ENCODE measurements around the gene SNX10. TPM values are rescaled to one million over a fixed set of nuclear protein-coding genes. Genes with fewer than 3 reads are reported as not detected.

SNX10 gene
- total RNA-seq, 3 donors from 2014 or later (not counting 1 experiment from before 2014, with no cell fraction given) = 17.2 to 26.8 (median 21.3) TPM

DNA sequence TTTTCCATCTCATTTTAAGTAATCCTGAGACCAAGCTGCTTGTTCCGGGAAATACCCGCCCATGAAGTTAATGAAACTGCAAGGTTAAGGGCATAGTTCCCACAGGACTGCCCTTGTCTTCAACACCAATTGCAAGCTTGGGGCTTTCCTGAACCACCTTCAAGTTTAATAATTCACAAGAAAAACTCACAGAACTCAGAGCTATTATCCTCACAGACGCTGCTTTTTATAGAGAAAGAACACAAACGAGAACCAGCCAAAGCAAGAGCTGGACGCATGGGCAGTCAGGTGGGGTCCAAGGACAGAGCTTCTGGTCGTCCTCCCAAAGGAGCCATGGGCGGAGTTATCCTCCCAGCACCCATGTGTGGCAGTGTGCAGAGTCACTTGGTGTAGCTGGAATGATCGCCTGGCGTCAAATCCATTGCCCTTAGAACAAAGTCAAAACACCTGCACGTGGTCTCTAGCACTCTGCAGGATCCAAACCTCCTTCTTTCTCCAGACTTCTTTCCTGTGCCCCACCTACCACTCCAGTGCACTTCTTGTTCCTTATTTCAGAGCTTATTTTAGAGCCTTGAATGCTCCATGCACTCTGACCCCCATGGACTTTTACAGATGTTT lies 56.7 kb downstream of the SNX10 start:
- no peak overlapping the region for H3K4me3 Mint-ChIP-seq
- H3K36me3 ChIP-seq (ENCODE audit: control insufficient read depth, insufficient read depth, low read length) = peaks cover 35% of the 10 kb centered on the region
- whole genome bisulfite sequencing (ENCODE audit: insufficient coverage) = 90% methylated on average over 10 of the region's 10 CpGs
- H3K36me3 Mint-ChIP-seq = no peaks in the 10 kb centered on the region
- peaks cover 15 to 18% of the 10 kb centered on the region in 2 donors for H3K4me1 Mint-ChIP-seq
- H3K27ac ChIP-seq (ENCODE audit: low read length) = no peak overlapping the region
- no peaks in the 10 kb centered on the region for H3K9me3 Mint-ChIP-seq
- intact Hi-C loops (cut with micrococcal nuclease) = no loop called here
- no peak overlapping the region for H3K4me3 ChIP-seq (ENCODE audit: low read length)
- TF ChIP-seq, protein P1, sequence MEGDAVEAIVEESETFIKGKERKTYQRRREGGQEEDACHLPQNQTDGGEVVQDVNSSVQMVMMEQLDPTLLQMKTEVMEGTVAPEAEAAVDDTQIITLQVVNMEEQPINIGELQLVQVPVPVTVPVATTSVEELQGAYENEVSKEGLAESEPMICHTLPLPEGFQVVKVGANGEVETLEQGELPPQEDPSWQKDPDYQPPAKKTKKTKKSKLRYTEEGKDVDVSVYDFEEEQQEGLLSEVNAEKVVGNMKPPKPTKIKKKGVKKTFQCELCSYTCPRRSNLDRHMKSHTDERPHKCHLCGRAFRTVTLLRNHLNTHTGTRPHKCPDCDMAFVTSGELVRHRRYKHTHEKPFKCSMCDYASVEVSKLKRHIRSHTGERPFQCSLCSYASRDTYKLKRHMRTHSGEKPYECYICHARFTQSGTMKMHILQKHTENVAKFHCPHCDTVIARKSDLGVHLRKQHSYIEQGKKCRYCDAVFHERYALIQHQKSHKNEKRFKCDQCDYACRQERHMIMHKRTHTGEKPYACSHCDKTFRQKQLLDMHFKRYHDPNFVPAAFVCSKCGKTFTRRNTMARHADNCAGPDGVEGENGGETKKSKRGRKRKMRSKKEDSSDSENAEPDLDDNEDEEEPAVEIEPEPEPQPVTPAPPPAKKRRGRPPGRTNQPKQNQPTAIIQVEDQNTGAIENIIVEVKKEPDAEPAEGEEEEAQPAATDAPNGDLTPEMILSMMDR (IDR thresholded peaks at IDR 0.05) = no peak
- no peak for DNase-seq
- H3K4me1 ChIP-seq (ENCODE audit: control insufficient read depth, insufficient read depth, low read length) = no peaks in the 10 kb centered on the region
- H3K27ac Mint-ChIP-seq = no peak overlapping the region
- H3K9me3 ChIP-seq (ENCODE audit: control insufficient read depth, insufficient read depth, low read length) = no peaks in the 10 kb centered on the region
- H3K27me3 Mint-ChIP-seq (ENCODE audit: low read depth in 2 of 2) = no peaks in the 10 kb centered on the region
- no peaks in the 10 kb centered on the region for H3K27me3 ChIP-seq (ENCODE audit: control insufficient read depth, insufficient read depth, low read length)
- ATAC-seq = no peak

DNA sequence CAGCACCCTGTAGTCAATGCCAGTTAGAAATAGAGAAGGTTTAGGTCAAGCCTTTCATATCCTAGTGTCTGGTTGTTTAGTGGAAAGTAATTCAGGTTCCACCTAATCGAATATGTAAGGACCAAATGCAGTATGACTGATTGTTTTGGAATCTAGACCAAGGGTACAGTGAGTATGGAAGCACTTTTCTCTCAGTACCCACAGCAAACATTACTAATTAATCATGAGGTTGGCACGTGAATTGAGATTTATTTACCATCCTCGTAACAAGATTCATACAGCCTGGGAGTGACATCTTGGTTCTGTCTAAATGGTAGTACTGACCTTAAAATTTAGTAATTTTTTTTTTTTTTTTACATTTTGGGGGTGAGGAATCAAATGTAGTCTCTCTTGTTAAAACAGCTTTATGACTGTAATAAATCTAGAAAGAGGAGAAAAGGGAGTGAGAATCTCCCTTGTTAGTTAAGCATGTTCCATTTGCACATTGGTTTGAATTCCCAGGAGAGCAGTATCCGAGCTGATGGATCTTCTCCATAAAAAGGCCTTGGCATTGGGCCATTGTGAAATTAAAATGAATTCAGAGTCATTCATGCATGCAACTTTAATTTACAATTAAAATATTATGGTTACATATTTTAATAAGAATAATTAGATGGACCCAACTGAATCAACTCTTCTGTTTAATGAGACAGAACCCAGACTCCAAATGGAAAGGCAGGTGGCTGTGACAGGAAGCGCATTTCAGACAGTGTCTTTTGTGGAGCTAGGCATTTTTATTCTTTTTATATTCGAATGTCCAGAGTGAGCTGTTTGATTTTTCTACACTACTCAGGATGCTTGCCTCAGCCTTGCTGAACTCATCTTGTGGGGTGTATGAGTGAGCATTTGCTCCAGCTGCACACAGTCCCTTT lies 57.6 kb downstream of the SNX10 start:
- Histone ChIP-seq H3K9me3 (ENCODE audit: control insufficient read depth, insufficient read depth, low read length) (no peaks in the 10 kb centered on the region), H3K27ac (ENCODE audit: low read length) (no peak overlapping the region), H3K4me1 (ENCODE audit: control insufficient read depth, insufficient read depth, low read length) (no peaks in the 10 kb centered on the region), H3K4me3 (ENCODE audit: low read length) (no peak overlapping the region), H3K36me3 (ENCODE audit: control insufficient read depth, insufficient read depth, low read length) (peaks cover 35% of the 10 kb centered on the region), H3K27me3 (ENCODE audit: control insufficient read depth, insufficient read depth, low read length) (no peaks in the 10 kb centered on the region)
- Mint-ChIP-seq H3K27ac (no peak overlapping the region), H3K36me3 (no peaks in the 10 kb centered on the region), H3K9me3 (no peaks in the 10 kb centered on the region), H3K27me3 (ENCODE audit: low read depth in 2 of 2) (no peaks in the 10 kb centered on the region), H3K4me3 (no peak overlapping the region), H3K4me1 (peaks cover 14 to 17% of the 10 kb centered on the region in 2 donors)
- TF ChIP-seq, protein P1 (IDR thresholded peaks at IDR 0.05) = no peak
- DNase-seq (no peak), ATAC-seq (no peak)
- 95% methylated on average over 4 of the region's 6 CpGs for WGBS (ENCODE audit: insufficient coverage)
- intact Hi-C loops (cut with micrococcal nuclease) = no loop called here

- Histone ChIP-seq H3K4me3 (ENCODE audit: low read length) (no peak overlapping the region), H3K27ac (ENCODE audit: low read length) (no peak overlapping the region), H3K9me3 (ENCODE audit: control insufficient read depth, insufficient read depth, low read length) (no peaks in the 10 kb centered on the region), H3K4me1 (ENCODE audit: control insufficient read depth, insufficient read depth, low read length) (no peaks in the 10 kb centered on the region), H3K36me3 (ENCODE audit: control insufficient read depth, insufficient read depth, low read length) (peaks cover 31% of the 10 kb centered on the region), H3K27me3 (ENCODE audit: control insufficient read depth, insufficient read depth, low read length) (no peaks in the 10 kb centered on the region)
- WGBS (ENCODE audit: insufficient coverage) = 95% methylated on average over 1 of the region's 1 CpG
- intact Hi-C loops (cut with micrococcal nuclease) = no loop called here
- H3K4me1 Mint-ChIP-seq = peaks cover 6 to 12% of the 10 kb centered on the region in 2 donors
- no peaks in the 10 kb centered on the region for H3K27me3 Mint-ChIP-seq (ENCODE audit: low read depth in 2 of 2)
- H3K27ac Mint-ChIP-seq = no peak overlapping the region
- H3K4me3 Mint-ChIP-seq = no peak overlapping the region
- TF ChIP-seq, protein P1 (IDR thresholded peaks at IDR 0.05) = no peak
- H3K9me3 Mint-ChIP-seq = no peaks in the 10 kb centered on the region
- DNase-seq (no peak), ATAC-seq (no peak)
- no peaks in the 10 kb centered on the region for H3K36me3 Mint-ChIP-seq
Observed at GRCh38 chr7:26351171-26351570, 59.5 kb downstream of the SNX10 start.
